ENCODE results near the gene LBP.

GRCh38 chr20:38392356-38392755 is 46.1 kb downstream of the LBP start:
- TF ChIP-seq ELF4 (IDR thresholded peaks at IDR 0.05) (no peak), FOXM1 (IDR thresholded peaks at IDR 0.05; ENCODE audit: borderline replicate concordance) (no peak), SP1 (IDR thresholded peaks at IDR 0.05) (no peak), FOXA1 (IDR thresholded peaks at IDR 0.05) (no peak), BHLHE40 (IDR thresholded peaks at IDR 0.05; ENCODE audit: borderline replicate concordance) (no peak), TARDBP (IDR thresholded peaks at IDR 0.05) (no peak), SUZ12 (IDR thresholded peaks at IDR 0.05) (no peak)
